GM21737 (cell line): Measurements from ENCODE around the gene GPR160.
"Not testable (repeated sequence)": the region's sequence is repeated elsewhere in the genome, so short reads cannot be mapped to it uniquely, and the experiment has no call there.

ENCODE experiments used
- ATAC-seq: cut with Tn5 transposase; IDR thresholded peaks from one replicate; pipeline ENCODE4 v1.9.1; 2021; ENCODE audit warnings: mild to moderate bottlenecking, moderate library complexity; ENCODE audit not compliant: unreplicated experiment

The GPR160 gene

GRCh38 chr3:170109579-170110293 is 71.9 kb downstream of the GPR160 start:
- ATAC-seq = no peak

- no peak for ATAC-seq
These were observed 73.5 kb downstream of the GPR160 start for GRCh38 chr3:170111147-170111771.

- ATAC-seq = not testable (repeated sequence)
These were observed 76.4 kb downstream of the GPR160 start for GRCh38 chr3:170114165-170114564.

- no peak for ATAC-seq
These were observed 79.3 kb downstream of the GPR160 start for GRCh38 chr3:170117134-170117533.

GRCh38 chr3:170128259-170128976 is 90.6 kb downstream of the GPR160 start:
- peak; percentile 90 for ATAC-seq

- peak; percentile 48 for ATAC-seq
These were observed 91.2 kb downstream of the GPR160 start for GRCh38 chr3:170128977-170129431.

GRCh38 chr3:170130532-170130931 is 92.7 kb downstream of the GPR160 start:
- ATAC-seq = no peak

- no peak for ATAC-seq
These were observed 94.5 kb downstream of the GPR160 start for GRCh38 chr3:170132335-170132734.
